Umbilical cord (tissue), 2 donors: Measurements from ENCODE around the gene CD28. TPM values are rescaled to one million over a fixed set of nuclear protein-coding genes. Genes with fewer than 3 reads are reported as not detected.
A peak's percentile ranks its signal among the peaks of the same experiment; 100 is the strongest.

Source experiments
- DNase-seq: peaks from one replicate; pipeline ENCODE4 v3.0.0-alpha.2; 2015; ENCODE audit warnings: low spot score
- total RNA-seq: library from RNA; depleted of rRNA; stranded (reverse); fragments of >200 nt; gene quantifications from one replicate; pipeline ENCODE4 v1.2.3, GENCODE V29; 2014; ENCODE audit warnings: low replicate concordance; ENCODE audit not compliant: insufficient read depth

CD28 gene
- 13.0 TPM for total RNA-seq

GRCh38 chr2:203706403-203706802 is at the start of gene CD28:
Gene CD28 (plus strand): TSS chr2:203706639. CDS start chr2:203706697, 58 bp downstream.
- no peak for DNase-seq

DNA sequence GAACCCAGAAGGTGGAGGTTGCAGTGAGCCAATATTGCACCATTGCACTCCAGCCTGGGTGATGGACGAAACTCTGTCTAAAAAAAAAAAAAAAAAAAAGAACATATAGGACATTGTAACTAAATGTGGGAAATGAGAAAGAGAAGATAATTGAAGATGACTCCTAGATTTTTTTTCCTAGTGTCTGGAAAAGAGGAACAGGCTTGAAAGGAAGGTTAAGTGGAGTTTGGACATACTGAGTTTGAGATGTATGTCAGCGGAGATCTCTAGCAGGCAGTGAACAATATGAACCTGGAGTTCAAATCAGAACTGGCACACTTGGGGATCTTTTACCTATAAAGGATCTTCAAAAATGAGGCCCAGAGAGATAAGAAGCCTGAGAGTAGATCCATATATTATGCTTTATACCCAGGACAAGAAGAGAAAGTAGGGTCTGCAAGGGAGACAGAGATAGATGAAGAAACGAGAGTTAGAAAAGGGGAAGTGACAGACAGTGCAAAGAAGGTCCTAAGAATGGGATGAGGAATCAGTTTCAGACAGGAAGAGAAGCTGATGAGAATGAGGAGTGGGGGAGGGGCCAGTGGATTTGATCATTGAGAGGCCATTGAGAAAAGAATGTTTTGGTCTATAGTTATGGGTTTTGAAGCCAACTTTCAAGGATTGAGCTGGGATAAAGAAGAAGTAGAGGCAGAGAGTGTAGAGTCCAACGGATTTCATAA is 46.9 kb upstream of the CD28 start:
- DNase-seq, result peak; percentile 37

DNA sequence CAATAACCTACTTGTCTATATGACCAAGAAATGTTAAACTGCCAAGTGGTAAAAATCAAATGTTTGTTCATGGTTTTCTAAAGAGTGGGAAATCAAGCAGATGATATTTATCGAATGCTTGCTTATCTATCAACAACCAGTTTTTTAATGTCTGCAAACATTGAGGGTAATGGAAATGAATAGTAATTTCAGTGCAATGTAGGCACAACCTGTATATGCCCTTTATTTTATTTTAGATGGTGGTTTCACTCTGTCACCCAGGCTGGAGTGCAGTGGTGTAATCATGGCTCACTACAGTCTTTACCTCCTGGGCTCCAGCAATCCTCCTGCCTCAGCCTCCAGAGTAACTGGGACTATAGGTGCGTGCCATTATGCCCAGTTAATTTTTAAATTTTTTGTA is 46.0 kb upstream of the CD28 start:
- DNase-seq, result no peak

DNA sequence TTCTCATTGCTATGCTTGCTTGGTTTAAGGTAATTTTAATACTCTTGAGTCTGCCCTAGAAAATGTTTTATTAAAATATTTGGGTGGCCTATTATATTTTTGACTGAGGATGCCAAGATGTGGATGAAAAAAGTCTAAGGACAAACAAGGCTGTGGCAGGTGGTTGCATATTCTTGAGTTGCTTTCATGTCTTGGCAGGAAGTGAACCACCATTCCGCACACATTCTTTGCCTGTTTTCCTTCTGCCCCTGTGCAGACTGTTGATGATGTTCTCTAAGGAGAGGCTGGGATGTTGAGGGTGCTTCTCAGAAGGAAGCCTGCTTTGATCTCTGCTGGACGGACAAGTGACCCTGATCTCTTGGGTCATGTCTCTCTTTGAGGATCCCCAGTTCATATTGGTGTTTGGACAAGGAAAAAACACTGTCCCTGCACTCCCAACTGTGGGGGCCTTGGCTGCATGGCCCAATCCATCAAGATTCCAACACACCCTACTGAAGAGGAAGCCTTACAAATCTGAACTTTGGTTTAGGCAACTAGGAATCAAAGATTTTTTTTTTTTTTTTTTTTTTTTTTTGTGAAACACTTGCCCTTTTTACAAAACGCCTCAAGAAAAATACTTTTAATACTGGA is 45.0 kb upstream of the CD28 start:
- DNase-seq, result no peak

GRCh38 chr2:203662487-203662886 is 44.0 kb upstream of the CD28 start:
- no peak for DNase-seq

- DNase-seq, result no peak
Observed at GRCh38 chr2:203662951-203663350, 43.5 kb upstream of the CD28 start.

DNA sequence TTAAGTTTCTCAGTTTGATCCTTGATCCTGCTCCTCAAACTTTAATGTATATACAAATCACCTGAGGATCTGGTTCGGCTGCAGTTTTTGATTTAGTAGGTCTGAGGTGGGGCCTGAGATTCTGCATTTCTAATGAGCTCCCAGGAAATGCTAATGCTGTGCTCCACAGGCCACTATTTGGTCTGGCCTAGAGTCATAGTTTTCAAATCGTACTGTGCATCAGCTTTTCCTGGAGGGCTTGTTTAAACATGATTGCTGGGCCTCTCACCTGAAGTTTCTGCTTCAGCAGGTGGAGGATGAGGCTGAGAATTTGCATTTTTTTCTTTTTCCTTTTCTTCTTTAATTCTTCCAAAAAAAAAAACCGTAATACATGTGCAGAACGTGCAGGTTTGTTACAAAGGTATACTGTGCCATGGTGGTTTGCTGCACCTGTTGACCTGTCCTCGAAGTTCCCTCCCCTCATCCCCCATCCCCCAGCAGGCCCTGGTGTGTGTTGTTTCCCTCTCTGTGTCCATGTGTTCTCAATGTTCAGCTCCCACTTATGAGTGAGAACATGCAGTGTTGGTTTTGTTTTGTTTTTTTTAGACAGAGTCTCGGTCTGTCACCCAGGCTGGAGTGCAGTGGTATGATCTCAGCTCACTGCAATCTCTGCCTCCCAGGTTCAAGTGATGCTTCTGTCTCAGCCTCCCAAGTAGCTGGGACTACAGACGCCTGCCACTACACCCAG is 42.2 kb upstream of the CD28 start:
- no peak for DNase-seq

GRCh38 chr2:203667838-203668237 is 38.6 kb upstream of the CD28 start:
- no peak for DNase-seq

- no peak for DNase-seq
Observed at GRCh38 chr2:203669820-203670219, 36.6 kb upstream of the CD28 start.

GRCh38 chr2:203670939-203671338 is 35.5 kb upstream of the CD28 start:
- DNase-seq, result no peak

- DNase-seq, result no peak
Observed at GRCh38 chr2:203671876-203672275, 34.6 kb upstream of the CD28 start.

DNA sequence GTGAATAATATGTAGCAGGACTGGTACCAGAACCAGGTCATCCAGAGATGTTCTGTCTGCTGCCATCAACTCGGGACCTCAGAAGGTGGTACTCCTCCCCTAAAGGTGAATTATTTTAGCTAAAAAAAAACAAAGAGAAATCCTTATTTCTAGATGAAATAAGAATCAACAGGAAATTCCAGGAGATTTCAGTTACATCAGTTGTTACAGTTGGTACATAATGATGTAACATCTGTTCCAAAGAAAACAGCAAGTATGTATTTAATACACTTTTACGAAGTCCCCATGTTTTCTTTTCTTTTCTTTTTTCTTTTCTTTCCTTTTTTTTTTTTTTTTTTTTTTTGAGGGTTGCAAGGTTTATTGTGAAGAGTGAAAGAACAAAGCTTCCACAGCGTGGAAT is 33.6 kb upstream of the CD28 start:
- no peak for DNase-seq

GRCh38 chr2:203673933-203674332 is 32.5 kb upstream of the CD28 start:
- DNase-seq, result no peak

DNA sequence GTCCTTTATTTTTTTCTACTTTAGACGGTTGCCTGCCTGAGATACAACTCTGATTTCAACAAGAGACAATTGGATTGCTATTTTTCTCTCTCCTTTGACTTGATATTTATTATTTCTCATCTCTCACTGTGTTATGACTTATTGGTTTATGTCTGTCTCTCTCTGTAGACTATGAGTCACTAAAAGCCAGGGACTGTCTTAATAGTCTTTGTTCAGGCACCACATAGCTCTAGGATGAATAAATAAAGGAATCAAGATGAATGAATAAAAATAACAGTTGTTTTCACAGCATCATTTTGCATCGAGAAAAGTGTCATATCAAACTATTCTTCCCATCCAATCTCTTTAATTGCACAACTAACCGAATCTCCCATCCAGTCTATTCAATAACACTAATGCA is 31.4 kb upstream of the CD28 start:
- DNase-seq, result no peak

GRCh38 chr2:203678971-203679370 is 27.5 kb upstream of the CD28 start:
- DNase-seq, result no peak

DNA sequence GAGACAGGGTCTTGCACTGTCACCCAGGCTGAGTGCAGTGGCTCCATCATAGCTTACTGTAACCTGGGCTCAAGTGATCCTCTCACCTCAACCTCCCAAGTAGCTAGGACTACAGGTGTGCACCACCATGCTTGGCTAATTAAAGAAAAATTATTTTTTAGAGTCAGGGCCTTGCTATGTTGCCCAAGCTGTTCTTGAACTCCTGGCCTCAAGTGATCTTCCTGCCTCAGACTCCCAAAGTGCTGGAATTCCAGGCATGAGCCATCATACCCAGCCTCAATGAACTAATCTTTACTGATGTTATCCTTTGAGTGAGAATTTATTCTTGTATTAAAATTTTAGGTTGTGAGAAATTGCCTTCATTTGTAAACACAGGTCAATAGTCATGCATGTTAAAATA is 27.0 kb upstream of the CD28 start:
- no peak for DNase-seq

DNA sequence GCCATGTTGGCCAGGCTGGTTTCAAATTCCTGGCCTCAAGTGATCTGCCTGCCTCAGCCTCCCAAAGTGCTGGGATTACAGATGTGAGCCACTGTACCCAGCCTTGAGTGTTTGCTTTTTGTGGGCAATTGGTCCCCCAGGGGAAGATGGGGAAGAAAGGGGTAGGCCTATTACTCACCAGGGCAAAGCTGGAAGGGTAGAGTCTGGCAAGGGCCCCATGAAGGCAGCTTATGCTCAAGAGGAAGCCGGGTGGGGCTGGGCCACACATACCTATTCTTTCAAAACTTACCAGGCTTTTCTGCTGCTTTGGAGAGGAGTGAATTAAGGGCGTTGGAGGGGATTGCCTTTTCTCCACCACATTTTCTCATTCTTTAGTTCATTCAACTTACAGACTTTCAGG is 24.5 kb upstream of the CD28 start:
- DNase-seq, result no peak

DNA sequence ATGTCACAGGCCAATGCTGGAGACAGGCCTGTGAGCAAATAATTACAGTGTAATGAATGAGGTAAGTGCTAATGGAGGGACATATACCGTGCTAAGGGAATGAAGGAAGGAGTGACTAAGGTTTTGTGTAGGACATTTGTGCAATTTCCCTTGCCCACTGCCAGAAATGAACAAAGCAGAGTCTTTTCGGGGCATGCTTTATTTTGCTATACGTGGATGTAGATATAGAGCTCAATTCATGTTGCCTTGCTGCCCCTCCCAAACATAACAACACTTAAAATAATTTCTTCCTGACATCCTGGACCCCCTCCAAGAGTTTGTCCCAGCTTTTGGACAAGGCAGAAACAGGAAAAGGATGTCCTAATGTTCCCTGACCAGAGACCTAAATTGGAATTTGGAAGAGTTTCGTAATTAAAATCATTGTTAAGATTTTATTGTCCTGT is 23.7 kb upstream of the CD28 start:
- peak; percentile 39 for DNase-seq

DNA sequence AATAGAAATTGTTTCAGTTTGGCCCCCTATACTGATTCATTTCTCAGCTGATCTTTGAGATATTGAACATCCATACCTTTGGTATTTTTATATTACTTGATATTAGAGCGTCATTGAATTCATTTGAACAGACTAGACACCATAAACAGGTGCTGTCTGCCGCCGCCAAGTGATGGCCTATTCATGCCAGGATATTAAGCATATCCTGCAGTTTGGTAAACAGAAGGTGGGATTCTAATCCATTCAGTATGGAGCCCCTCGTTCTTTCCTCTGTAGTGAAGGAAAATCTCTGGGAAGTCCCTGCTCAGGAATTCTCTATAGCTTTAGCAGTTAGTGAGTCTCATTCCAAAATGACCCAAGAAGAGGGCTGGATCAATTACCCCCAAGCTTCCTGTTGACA is 23.0 kb upstream of the CD28 start:
- DNase-seq, result no peak

DNA sequence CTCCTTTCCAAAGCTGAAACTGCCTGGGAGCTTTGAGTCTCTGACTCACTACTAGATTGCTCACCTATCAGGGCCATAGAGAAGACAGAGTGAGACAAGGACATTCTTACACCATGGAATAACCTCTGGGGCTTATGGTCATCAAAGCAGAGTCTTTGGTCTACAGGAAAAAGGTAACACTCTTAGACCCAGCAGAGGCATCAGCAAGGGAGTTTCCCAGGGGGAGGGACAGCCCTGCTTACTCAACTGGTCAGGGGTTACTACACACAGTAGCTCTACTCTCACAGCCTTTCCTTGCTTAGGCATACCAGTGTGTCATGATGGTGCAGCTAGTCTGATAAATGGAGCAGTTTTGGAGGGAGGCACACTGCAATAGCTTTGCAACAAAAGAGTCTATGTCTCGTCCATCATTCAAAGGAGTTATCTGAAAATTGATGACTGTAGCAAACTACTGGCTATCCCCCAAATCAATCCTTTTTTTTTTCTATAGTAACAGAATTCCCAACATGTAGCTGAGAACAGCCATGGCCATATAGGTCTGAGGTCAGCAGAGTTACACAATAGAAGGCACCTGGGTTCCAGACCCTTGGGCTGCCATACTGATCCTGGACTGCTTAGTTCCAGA is 22.4 kb upstream of the CD28 start:
- no peak for DNase-seq

- DNase-seq, result peak; percentile 52
Observed at GRCh38 chr2:203685081-203685621, 21.3 kb upstream of the CD28 start.
